ENCODE measurements around the gene SPECC1. TPM values are rescaled to one million over a fixed set of nuclear protein-coding genes. Genes with fewer than 3 reads are reported as not detected.
A peak's percentile ranks its signal among the peaks of the same experiment; 100 is the strongest.

SPECC1 gene
- total RNA-seq, 1 donor from 2014 or later = 93.1 TPM

DNA sequence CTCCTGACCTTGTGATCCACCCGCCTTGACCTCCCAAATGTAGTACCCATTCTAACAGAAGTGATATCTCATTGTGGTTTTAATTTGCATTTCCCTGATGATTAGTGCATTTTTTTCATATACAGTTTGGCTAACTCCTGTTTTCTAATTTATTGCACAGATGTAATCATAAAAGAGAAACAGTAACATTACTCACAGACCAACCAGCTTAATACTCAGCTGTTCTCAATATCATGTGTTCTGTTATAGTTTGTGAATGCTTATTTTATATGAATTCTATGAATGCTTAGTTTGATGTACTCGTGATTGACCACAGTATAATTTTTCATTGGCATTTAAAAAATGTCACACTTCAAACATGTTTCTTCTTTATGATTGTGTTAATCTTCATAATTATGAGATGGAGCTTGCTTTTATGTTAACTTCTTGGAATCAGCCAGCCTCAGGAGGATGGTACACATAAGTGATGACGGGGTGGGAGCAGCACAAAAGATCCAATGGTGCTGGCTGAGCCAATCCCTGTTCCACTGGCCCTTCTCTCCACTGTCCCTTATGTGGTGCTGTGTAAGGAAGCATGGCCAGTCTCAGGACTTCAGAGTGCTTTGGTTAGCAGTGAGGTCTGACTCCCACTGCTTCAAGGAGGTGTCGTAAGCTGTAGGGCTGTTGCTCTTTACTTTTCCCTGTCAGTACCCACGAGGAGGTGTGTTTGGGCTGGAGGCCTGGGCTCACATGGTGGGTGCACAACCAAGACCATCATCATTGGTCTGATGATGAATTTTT lies 191.0 kb downstream of the SPECC1 start:
- Histone ChIP-seq H4K20me1 (ENCODE audit: low read depth) (peaks cover 3% of the 10 kb centered on the region), H3K4me2 (no peak overlapping the region), H3F3A (ENCODE audit: low read depth) (no peaks in the 10 kb centered on the region), H3K4me3 (no peak overlapping the region), H3K79me2 (ENCODE audit: low read depth) (peaks cover 23% of the 10 kb centered on the region), H3K9me3 (ENCODE audit: low read depth) (peaks cover 19% of the 10 kb centered on the region), H2AFZ (replicated peaks) (no peak overlapping the region), H3K27ac (no peak overlapping the region), H3K4me1 (peaks cover 11% of the 10 kb centered on the region), H3K27me3 (no peaks in the 10 kb centered on the region), H3K9ac (no peak overlapping the region), H3K36me3 (no peaks in the 10 kb centered on the region)
- Mint-ChIP-seq H3K4me3 (no peak overlapping the region), H3K27me3 (ENCODE audit: insufficient read depth, low read depth) (peaks cover 2% of the 10 kb centered on the region), H3K9me3 (peaks cover 30% of the 10 kb centered on the region), H3K27ac (no peak overlapping the region), H3K36me3 (peaks cover 23% of the 10 kb centered on the region), H3K4me1 (peaks cover 6% of the 10 kb centered on the region)
- peak; percentile 13 for DNase-seq (ENCODE audit: low spot score)
- TF ChIP-seq, protein P1, sequence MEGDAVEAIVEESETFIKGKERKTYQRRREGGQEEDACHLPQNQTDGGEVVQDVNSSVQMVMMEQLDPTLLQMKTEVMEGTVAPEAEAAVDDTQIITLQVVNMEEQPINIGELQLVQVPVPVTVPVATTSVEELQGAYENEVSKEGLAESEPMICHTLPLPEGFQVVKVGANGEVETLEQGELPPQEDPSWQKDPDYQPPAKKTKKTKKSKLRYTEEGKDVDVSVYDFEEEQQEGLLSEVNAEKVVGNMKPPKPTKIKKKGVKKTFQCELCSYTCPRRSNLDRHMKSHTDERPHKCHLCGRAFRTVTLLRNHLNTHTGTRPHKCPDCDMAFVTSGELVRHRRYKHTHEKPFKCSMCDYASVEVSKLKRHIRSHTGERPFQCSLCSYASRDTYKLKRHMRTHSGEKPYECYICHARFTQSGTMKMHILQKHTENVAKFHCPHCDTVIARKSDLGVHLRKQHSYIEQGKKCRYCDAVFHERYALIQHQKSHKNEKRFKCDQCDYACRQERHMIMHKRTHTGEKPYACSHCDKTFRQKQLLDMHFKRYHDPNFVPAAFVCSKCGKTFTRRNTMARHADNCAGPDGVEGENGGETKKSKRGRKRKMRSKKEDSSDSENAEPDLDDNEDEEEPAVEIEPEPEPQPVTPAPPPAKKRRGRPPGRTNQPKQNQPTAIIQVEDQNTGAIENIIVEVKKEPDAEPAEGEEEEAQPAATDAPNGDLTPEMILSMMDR (IDR thresholded peaks at IDR 0.05) = no peak
- no peak for TF ChIP-seq EZH2 (IDR thresholded peaks at IDR 0.05)
- TF ChIP-seq EZH2phosphoT487 (IDR thresholded peaks at IDR 0.05) = no peak

DNA sequence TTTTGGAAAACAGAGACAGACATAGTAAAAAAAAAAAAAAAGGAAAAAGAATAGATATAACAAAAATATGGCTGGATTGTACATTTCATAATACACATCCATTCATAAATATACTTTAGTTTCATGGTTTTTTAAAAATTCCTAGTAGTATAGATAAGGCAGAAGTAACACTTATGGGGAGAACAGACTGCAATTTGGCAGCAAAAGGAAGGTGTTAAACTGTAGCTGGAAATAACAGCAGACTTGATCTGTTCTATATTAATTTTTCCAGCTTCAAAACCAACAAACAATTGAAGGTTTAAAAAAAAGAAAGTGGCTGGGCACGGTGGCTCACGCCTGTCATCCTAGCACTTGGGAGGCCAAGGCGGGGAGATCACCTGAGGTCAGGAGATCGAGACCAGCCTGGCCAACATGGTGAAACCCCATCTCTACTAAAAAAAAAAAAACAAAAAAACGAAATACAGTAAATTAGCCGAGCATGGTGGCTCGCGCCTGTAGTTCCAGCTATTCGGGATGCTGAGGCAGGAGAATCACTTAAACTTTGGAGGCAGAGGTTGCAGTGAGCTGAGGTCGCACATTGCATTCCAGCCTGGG lies 191.8 kb downstream of the SPECC1 start:
- H4K20me1 ChIP-seq (ENCODE audit: low read depth) = peaks cover 3% of the 10 kb centered on the region
- no peak overlapping the region for H3K9ac ChIP-seq
- peaks cover 11% of the 10 kb centered on the region for H3K4me1 ChIP-seq
- H3F3A ChIP-seq (ENCODE audit: low read depth) = no peaks in the 10 kb centered on the region
- H3K9me3 Mint-ChIP-seq = peaks cover 28% of the 10 kb centered on the region
- no peaks in the 10 kb centered on the region for H3K36me3 ChIP-seq
- H3K9me3 ChIP-seq (ENCODE audit: low read depth) = peaks cover 11% of the 10 kb centered on the region
- peaks cover 6% of the 10 kb centered on the region for H3K4me1 Mint-ChIP-seq
- H3K4me2 ChIP-seq = no peak overlapping the region
- H3K4me3 Mint-ChIP-seq = no peak overlapping the region
- H3K27ac Mint-ChIP-seq = no peak overlapping the region
- peaks cover under 1% of the 10 kb centered on the region for H3K27me3 Mint-ChIP-seq (ENCODE audit: insufficient read depth, low read depth)
- H3K27ac ChIP-seq = no peak overlapping the region
- no peak overlapping the region for H2AFZ ChIP-seq (replicated peaks)
- no peak overlapping the region for H3K4me3 ChIP-seq
- H3K27me3 ChIP-seq = no peaks in the 10 kb centered on the region
- peaks cover 23% of the 10 kb centered on the region for H3K79me2 ChIP-seq (ENCODE audit: low read depth)
- no peak for DNase-seq (ENCODE audit: low spot score)
- TF ChIP-seq EZH2phosphoT487 (IDR thresholded peaks at IDR 0.05) = no peak
- TF ChIP-seq EZH2 (IDR thresholded peaks at IDR 0.05) = no peak
- TF ChIP-seq, protein P1 (IDR thresholded peaks at IDR 0.05) = no peak
- peaks cover 27% of the 10 kb centered on the region for H3K36me3 Mint-ChIP-seq

DNA sequence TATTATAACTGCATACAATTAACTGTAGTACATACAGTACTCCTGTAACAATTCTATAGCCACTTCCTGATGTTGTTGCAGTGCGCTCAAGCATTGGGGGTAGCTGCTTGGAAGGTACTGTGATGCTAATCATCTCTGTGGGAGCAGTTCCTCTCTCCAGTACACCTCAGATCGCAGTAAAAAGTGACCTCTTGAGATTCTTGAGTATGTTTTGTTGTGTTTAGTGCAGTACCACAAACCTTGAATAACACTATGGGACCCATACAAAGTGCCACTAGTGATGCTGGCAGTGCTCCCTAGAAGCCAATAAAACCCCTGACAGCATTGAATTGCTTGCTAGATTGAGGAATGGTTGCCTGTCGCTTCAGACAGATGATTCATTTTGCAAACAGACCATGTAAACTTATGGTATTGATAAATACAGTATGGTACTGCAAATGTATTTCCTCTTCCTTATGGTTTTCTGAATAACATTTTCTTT lies 193.0 kb downstream of the SPECC1 start:
- Histone ChIP-seq H3K4me3 (no peak overlapping the region), H2AFZ (replicated peaks) (no peak overlapping the region), H3K27me3 (no peaks in the 10 kb centered on the region), H4K20me1 (ENCODE audit: low read depth) (peaks cover 3% of the 10 kb centered on the region), H3K27ac (no peak overlapping the region), H3K36me3 (no peaks in the 10 kb centered on the region), H3K4me1 (peaks cover 11% of the 10 kb centered on the region), H3K9me3 (ENCODE audit: low read depth) (no peaks in the 10 kb centered on the region), H3K9ac (no peak overlapping the region), H3F3A (ENCODE audit: low read depth) (no peaks in the 10 kb centered on the region), H3K79me2 (ENCODE audit: low read depth) (peaks cover 23% of the 10 kb centered on the region), H3K4me2 (peak overlapping the region; percentile 15)
- peak; percentile 19 for DNase-seq (ENCODE audit: low spot score)
- Mint-ChIP-seq H3K4me3 (no peak overlapping the region), H3K9me3 (peaks cover 17% of the 10 kb centered on the region), H3K27me3 (ENCODE audit: insufficient read depth, low read depth) (no peaks in the 10 kb centered on the region), H3K27ac (no peak overlapping the region), H3K36me3 (peaks cover 27% of the 10 kb centered on the region), H3K4me1 (peaks cover 6% of the 10 kb centered on the region)
- no peak for TF ChIP-seq EZH2 (IDR thresholded peaks at IDR 0.05)
- TF ChIP-seq EZH2phosphoT487 (IDR thresholded peaks at IDR 0.05) = no peak
- TF ChIP-seq, protein P1 (IDR thresholded peaks at IDR 0.05) = no peak
